GM12873 (cell line): ENCODE data around the gene ARID5A.

ENCODE experiments used
- CTCF ChIP-seq: IDR thresholded peaks from 2 replicates; pipeline ENCODE4 v1.5.1; 2012; ENCODE audit warnings: low read depth, mild to moderate bottlenecking, moderate library complexity, low read length, control low read depth; ENCODE audit not compliant: insufficient read depth; ENCODE audit errors: missing control alignments

ARID5A gene

GRCh38 chr2:96546797-96547196 is 10.2 kb downstream of the ARID5A start:
- no peak for TF ChIP-seq CTCF

DNA sequence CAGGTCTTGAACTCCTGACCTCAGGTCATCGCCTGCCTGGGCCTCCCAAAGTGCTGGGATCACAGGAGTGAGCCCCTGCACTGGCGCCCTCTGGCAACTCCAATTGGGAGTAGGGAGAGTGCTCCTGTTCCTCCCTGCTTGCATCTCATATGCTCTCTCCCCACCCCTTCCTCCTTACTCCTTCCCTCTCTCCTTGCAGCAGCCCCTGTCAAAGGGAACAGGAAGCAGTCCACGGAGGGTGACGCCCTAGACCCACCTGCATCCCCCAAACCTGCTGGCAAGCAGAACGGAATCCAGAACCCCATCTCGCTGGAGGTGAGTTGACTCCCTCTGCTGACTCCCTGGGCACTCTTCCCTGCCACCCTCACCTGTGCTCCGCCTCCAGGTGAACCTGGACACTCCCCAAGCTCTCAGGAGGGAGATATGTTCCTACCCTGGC is 10.7 kb downstream of the ARID5A start:
- no peak for TF ChIP-seq CTCF

- no peak for TF ChIP-seq CTCF
Observed at GRCh38 chr2:96547731-96548171, 11.2 kb downstream of the ARID5A start.

DNA sequence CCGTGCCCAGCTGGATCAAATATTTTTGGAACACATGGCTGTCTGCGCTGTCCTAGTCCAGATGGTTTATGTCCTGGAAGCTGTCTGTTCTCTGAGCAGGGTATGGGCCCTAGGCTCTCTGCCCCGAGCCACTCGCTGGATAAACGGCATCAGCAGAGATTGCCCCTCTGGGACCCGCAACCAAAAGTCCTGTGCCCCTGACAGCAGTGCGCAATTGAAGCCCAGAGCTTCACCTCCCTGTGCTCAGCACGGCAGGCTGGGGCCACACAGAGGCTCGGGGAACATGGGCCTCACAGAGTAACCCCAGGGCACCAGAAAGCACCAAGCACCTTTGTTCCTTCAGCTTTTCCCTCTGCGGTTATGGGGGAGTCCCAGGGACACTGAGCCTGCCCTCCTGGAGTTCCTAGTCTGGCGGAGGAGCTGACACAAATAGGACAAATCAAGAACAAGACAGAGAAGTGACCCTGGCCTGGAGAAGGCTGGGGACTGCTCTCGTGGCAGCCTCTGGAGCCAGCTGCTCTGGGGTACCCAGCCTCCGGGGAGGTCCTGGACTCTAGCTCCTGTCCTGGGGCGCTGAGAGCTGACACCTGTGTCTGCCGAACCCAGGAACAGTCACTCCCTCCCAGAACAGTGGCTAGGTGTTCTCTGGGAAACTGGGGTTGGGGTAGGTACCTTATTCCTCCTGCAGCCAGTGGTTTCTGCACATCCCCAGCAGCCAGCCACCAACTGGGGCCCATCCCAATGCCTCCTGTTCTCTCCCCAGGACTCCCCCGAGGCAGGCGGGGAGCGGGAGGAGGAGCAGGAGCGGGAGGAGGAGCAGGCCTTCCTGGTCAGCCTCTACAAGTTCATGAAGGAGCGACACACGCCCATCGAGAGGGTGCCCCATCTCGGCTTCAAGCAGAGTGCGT is 12.3 kb downstream of the ARID5A start:
- no peak for TF ChIP-seq CTCF

- no peak for TF ChIP-seq CTCF
Observed at GRCh38 chr2:96549466-96549785, 12.9 kb downstream of the ARID5A start.

DNA sequence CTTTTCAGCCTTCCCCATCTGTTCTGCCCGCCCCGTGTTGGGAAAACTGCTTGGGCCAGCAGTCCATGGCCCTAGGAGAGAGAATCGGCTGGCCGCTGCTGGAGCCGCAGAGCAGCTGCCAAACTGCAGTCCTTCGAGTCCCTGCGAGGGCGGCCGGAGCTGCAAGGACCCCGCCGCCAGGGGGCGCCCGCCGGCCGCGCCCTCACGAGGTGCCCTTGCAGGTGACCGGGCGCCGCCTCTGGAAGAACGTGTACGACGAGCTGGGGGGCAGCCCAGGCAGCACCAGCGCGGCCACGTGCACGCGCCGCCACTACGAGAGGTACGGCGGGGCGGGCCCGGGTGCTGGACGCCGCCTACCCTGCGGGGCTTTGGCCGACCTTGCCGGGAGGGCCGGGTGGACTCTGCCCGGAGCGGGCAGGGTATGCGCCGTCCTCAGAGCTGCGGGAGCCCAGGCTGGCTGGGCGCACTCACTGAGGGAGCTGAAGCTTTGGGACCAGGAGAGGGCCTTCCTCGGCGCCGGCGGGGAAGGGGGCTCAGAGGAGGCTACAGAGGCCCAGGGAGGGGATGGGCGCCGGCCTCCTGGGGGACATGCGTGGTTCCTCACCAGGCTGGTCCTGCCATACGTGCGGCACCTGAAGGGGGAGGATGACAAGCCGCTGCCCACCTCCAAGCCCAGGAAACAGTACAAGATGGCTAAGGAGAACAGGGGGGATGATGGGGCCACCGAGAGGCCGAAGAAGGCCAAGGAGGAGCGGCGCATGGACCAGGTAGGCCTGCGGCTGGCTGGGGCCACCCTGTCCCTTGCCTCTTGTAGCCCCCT is 13.6 kb downstream of the ARID5A start:
- TF ChIP-seq CTCF = peak; percentile 47
